ENCODE data around the gene SFXN2. TPM values are rescaled to one million over a fixed set of nuclear protein-coding genes. Genes with fewer than 3 reads are reported as not detected.
A peak's percentile ranks its signal among the peaks of the same experiment; 100 is the strongest.

Gene SFXN2
- total RNA-seq, 1 donor from 2014 or later = 1.6 TPM

DNA sequence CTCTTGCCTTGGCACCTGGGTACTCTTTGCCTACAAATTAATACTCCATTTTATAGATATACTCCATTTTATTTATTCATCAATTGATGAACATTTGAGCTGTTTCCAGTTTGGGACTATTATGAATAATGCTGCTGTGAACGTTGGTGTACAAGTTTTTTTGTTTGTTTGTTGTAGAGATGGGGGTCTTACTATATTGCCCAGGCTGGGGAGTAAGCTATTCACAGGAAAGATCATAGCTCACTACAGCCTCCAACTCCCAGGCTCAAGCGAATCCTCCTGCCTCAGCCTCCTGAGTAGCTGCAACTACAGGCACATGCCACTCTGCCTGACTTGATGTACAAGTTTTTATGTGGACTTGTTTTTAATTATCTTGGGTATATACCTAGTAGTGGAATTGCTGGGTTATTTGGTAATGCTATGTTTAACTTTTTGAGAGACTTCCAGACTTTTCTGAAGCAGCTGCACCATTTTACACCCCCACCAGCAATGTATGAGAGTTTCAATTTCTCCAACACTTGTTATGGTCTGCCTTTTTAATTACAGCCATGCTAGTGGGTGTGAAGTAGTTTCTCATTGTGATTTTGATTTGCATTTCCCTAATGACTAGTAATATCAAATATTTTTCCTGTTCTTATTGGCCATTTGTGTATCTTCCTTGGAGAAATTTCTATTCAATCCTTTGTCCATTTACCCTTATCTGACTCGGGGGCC is 45.2 kb downstream of the SFXN2 start:
- Histone ChIP-seq H3K9me3 (replicated peaks) (no peaks in the 10 kb centered on the region), H3K36me3 (no peaks in the 10 kb centered on the region), H3K4me1 (peaks cover 56% of the 10 kb centered on the region), H3K27ac (replicated peaks) (peak overlapping the region; percentile 71), H3K27me3 (ENCODE audit: low read depth) (no peaks in the 10 kb centered on the region), H3K4me3 (no peak overlapping the region)
- intact Hi-C loops (cut with micrococcal nuclease) = loop anchor here (10.0 kb wide), 1 partner anchor 45 kb away; no protein-coding TSS in a partner anchor
- TF ChIP-seq, protein P1, sequence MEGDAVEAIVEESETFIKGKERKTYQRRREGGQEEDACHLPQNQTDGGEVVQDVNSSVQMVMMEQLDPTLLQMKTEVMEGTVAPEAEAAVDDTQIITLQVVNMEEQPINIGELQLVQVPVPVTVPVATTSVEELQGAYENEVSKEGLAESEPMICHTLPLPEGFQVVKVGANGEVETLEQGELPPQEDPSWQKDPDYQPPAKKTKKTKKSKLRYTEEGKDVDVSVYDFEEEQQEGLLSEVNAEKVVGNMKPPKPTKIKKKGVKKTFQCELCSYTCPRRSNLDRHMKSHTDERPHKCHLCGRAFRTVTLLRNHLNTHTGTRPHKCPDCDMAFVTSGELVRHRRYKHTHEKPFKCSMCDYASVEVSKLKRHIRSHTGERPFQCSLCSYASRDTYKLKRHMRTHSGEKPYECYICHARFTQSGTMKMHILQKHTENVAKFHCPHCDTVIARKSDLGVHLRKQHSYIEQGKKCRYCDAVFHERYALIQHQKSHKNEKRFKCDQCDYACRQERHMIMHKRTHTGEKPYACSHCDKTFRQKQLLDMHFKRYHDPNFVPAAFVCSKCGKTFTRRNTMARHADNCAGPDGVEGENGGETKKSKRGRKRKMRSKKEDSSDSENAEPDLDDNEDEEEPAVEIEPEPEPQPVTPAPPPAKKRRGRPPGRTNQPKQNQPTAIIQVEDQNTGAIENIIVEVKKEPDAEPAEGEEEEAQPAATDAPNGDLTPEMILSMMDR (IDR thresholded peaks at IDR 0.05; ENCODE audit: borderline replicate concordance) = no peak
- DNase-seq = no peak

DNA sequence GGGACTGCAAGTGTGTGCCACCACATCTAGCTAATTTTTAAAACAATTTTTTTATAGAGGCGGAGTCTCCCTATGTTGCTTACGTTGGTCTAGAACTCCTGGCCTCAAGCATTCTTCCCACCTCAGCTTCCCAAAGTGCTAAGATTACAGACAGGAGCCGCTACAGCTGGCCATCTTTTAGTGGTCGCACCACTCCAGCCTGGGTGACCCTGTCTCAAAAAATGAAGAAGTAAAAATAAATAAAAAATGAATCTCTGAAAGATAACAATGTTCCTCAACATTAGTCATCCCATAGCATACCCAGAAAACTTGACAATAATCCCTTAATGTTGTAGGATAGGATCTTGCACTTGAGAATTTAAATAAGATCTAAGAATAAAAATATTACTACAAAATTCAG is 47.5 kb downstream of the SFXN2 start:
- peak overlapping the region; percentile 27 for H3K4me3 ChIP-seq
- intact Hi-C loops (cut with micrococcal nuclease) = no loop called here
- TF ChIP-seq, protein P1 (IDR thresholded peaks at IDR 0.05; ENCODE audit: borderline replicate concordance) = no peak
- H3K9me3 ChIP-seq (replicated peaks) = no peaks in the 10 kb centered on the region
- H3K4me1 ChIP-seq = peaks cover 78% of the 10 kb centered on the region
- peak overlapping the region; percentile 75 for H3K27ac ChIP-seq (replicated peaks)
- no peaks in the 10 kb centered on the region for H3K27me3 ChIP-seq (ENCODE audit: low read depth)
- no peak for DNase-seq
- peaks cover 5% of the 10 kb centered on the region for H3K36me3 ChIP-seq

DNA sequence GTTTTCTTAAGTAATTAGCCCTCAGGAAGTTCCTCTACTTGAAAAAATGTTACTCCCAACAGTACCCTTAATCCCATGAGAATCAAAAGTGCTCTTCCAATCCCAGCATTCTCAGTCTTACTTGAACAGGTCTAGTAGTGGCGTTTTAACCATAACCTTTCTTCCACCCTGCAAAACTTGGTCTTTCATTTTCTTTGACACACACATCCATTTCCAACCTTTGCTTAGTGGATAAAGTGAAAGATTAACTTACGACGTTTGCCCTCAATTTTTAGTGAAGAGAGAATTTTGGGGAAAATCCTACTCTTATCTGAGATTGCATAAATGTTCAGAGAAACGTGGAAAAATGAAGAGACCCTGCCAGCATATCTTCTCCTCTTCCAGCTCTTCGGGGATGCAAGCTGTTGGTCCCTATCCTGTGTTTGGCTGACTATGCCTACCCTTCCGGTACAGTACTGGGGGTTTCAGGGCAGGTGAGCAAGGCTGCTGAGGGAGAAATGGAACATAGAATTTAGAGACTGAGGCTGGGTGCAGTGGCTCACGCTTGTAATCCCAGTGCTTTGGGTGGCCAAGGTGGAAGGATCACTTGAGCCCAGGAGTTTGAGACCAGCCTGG is 48.1 kb downstream of the SFXN2 start:
- Histone ChIP-seq H3K4me3 (peak overlapping the region; percentile 27), H3K4me1 (peaks cover 83% of the 10 kb centered on the region), H3K27ac (replicated peaks) (peak overlapping the region; percentile 75), H3K36me3 (peaks cover 5% of the 10 kb centered on the region), H3K27me3 (ENCODE audit: low read depth) (no peaks in the 10 kb centered on the region), H3K9me3 (replicated peaks) (no peaks in the 10 kb centered on the region)
- intact Hi-C loops (cut with micrococcal nuclease) = no loop called here
- DNase-seq = no peak
- TF ChIP-seq, protein P1 (IDR thresholded peaks at IDR 0.05; ENCODE audit: borderline replicate concordance) = no peak

DNA sequence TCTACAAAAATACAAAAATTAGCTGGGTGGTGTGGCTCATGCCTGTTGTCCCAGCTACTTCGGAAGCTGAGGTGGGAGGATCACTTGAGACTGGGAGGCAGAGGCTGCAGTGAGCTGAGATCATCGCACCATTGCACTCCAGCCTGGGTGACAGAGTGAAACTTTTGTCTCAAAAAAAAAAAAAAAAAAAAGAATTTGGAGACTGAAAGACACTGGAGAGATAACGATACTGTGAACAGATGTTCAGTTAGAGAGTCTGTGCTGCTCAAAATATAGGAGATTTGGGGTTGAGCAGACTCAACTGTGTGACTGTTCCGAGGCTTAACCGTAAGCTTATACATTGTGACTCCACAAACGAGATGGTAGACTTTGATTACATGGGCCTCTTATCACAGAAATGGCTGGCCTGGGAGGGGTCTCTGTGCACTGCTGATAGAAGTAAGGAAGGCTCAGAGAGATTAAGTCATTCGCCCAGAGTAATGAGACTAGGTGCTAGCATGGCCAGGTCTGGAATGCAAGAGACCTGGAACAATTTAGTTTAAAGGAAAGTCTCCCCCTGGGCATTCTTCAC is 48.7 kb downstream of the SFXN2 start:
- peaks cover 85% of the 10 kb centered on the region for H3K4me1 ChIP-seq
- peaks cover 5% of the 10 kb centered on the region for H3K36me3 ChIP-seq
- no peak for DNase-seq
- no peaks in the 10 kb centered on the region for H3K9me3 ChIP-seq (replicated peaks)
- H3K4me3 ChIP-seq = peak overlapping the region; percentile 27
- intact Hi-C loops (cut with micrococcal nuclease) = no loop called here
- no peaks in the 10 kb centered on the region for H3K27me3 ChIP-seq (ENCODE audit: low read depth)
- TF ChIP-seq, protein P1 (IDR thresholded peaks at IDR 0.05; ENCODE audit: borderline replicate concordance) = no peak
- peak overlapping the region; percentile 75 for H3K27ac ChIP-seq (replicated peaks)

DNA sequence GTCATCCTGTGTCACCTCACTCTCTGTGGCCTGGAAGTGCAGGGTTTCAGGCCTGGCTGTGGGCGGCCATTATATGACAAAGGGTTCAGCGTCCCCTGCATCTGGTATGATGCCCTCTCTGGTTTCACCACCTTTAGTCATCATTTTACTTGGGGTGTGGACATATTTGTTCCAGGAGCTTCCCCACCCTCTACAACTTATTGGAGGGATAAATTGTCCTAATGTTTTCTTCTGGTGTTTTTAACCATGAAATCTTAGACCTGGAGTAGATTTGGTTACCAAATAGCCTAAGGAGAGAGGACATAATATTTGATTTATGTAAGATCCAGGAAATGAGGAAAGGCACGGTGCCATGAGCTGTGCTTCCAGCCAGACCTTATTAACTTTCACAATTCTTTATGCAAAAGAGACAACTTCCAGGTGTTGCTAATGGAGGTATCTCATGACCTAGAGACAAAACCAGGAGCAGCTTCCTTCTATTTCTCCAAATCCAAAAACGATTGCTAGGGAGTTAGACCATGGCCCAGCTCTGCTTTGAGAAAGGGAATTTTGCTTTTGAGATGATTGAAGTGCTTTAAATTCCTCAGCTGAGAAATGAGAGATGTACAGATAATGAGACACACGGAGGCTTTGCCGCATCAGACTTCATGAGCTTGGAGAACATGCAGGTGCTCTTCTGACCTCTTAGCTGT is 50.2 kb downstream of the SFXN2 start:
- Histone ChIP-seq H3K27ac (replicated peaks) (peak overlapping the region; percentile 75), H3K4me3 (no peak overlapping the region), H3K4me1 (peaks cover 79% of the 10 kb centered on the region), H3K27me3 (ENCODE audit: low read depth) (no peaks in the 10 kb centered on the region), H3K9me3 (replicated peaks) (no peaks in the 10 kb centered on the region), H3K36me3 (peaks cover 5% of the 10 kb centered on the region)
- DNase-seq = no peak
- intact Hi-C loops (cut with micrococcal nuclease) = no loop called here
- TF ChIP-seq, protein P1 (IDR thresholded peaks at IDR 0.05; ENCODE audit: borderline replicate concordance) = no peak

Measured in left ventricle myocardium inferior (tissue), 1 donor.